Stomach (tissue), 9 donors: ENCODE results near the gene HYDIN. TPM values are rescaled to one million over a fixed set of nuclear protein-coding genes. Genes with fewer than 3 reads are reported as not detected.
"Not testable (repeated sequence)": the region's sequence is repeated elsewhere in the genome, so short reads cannot be mapped to it uniquely, and the experiment has no call there.

Experiments
- DNase-seq, 2 donors: peaks; one replicate each; pipeline versions ENCODE4 v3.0.0 to v3.0.0-alpha.2; 2013 to 2019
- H3K27ac ChIP-seq, 5 donors: fragments of 200-600 bp in 4 of 5; sonication (generic) in 4 of 5; one replicate each; pipeline ENCODE4 v1.5.1; 2013 to 2019; ENCODE audit warnings: mild to moderate bottlenecking in 1 of 5, moderate library complexity in 1 of 5
- H3K27me3 ChIP-seq, 3 donors: fragments of 200-600 bp; sonication (generic); one replicate each; pipeline ENCODE4 v1.5.1; 2017 to 2019; ENCODE audit warnings: mixed run types in 1 of 3
- H3K36me3 ChIP-seq, 4 donors: fragments of 200-600 bp; sonication (generic); 1 replicate in 3 of 4; 2 replicates in 1 of 4; pipeline ENCODE4 v1.5.1; 2016 to 2019
- H3K4me1 ChIP-seq, 4 donors: fragments of 200-600 bp; sonication (generic); one replicate each; pipeline ENCODE4 v1.5.1; 2016 to 2019
- H3K4me3 ChIP-seq, 4 donors: fragments of 200-600 bp; sonication (generic) in 3 of 4; one replicate each; pipeline ENCODE4 v1.5.1; 2016 to 2019; ENCODE audit warnings: mild to moderate bottlenecking in 1 of 4
- H3K9me3 ChIP-seq, 4 donors: fragments of 200-600 bp; sonication (generic); one replicate each; pipeline ENCODE4 v1.5.1; 2016 to 2019
- WGBS, 5 donors: extraction: QIAGEN DNeasy Blood & Tissue Kit in 3 of 5; methylation state at CpG; one replicate each; pipeline versions ENCODE4 v1.1.5 to v1.1.7; 2013 to 2018; 5-methylcytosine and 5-hydroxymethylcytosine counted together
- intact Hi-C: fragments of 100-400 bp; cut with DNase I; formaldehyde crosslinking; loops from one replicate; pipeline ENCODE4 v1.15.1; 2023; ENCODE audit warnings: low total_unique reads
- polyA plus RNA-seq, 3 donors: library from polyadenylated mRNA; stranded (reverse); fragments of 200-250 nt; gene quantifications; one replicate each; pipeline ENCODE4 v1.2.3, GENCODE V29; 2013
- total RNA-seq, 5 donors: library from RNA; depleted of rRNA; stranded (reverse); fragments of >200 nt; gene quantifications; one replicate each; pipeline versions ENCODE4 v1.1.0 to v1.2.3, GENCODE V29; 2014 to 2016
- donor health status: healthy with polysubstance abuse.
- donor health status: Bipolar disorder and iron deficiency.
- donor health status: healthy.

The HYDIN gene
- total and polyA plus RNA-seq, 8 donors = 0.05 to 11.2 (median 0.58) TPM; not detected in 1

DNA sequence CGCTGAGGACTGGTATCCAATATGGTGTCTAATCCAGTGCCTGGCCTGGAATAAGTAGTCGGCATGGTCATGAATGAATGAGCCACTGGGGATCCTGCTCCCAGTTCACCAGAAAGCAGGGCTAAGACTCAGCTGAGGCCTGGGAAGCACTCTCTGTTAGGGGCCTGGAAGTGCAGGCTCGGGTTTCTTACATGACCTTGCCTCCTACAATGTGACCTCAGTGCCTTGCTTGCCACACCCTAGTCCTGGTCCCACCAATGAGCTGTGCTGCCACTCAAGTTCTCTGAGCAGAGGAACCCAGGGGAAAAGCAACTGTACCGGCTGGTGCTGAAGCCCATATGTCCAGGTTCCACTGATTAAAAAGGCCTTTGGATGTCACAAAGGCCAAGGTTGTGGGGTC is 238.0 kb downstream of the HYDIN start:
- not testable (repeated sequence) for H3K27ac ChIP-seq
- 33 to 91% (median 66%) methylated on average over 2 to 4 of the region's 4 CpGs for WGBS, 5 donors

DNA sequence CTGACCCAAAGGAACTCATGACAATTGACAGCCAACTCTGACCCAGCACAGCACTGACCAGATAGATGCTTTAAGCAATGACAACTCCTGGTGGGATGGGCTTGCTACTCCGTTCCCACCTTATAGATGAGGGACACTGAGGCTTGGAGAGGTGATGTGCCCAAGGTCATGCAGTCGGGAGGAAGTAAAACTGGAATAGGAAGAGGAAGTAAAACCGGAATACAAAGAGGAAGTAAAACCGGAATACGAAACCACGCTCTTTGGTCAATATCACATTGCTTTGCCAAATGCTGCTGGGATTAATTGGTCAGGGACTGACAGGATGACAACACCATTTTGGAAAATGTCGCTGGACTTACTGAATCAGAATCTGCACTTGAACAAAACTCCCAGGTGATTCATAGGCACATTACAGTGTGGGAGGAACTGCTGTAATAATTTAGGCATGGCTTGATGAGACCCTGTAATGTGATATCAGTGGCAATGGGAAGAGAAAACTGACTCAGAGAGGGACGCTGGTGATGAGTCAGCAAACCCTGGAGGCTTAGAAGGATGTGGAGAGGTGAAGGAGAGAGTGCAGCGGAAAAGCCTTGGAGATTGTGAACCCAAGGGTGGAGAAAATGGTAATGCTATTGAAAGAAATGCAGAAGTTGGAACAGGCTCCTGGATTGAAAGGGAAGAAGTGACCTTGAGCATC is 243.4 kb downstream of the HYDIN start:
- H3K9me3 ChIP-seq, intact Hi-C loops, H3K27me3 ChIP-seq, H3K36me3 ChIP-seq, H3K27ac ChIP-seq, DNase-seq, H3K4me3 ChIP-seq, H3K4me1 ChIP-seq: not testable (repeated sequence)
- 65 to 80% (median 70%) methylated on average over 4 to 6 of the region's 9 CpGs; no CpG with 5 or more reads in 1 of the 5 donors for WGBS, 5 donors

More for the DNA sequence above, 238.0 kb downstream of the HYDIN start:
- H3K4me3 ChIP-seq, H3K9me3 ChIP-seq, H3K36me3 ChIP-seq, H3K4me1 ChIP-seq, DNase-seq, intact Hi-C loops, H3K27me3 ChIP-seq: not testable (repeated sequence)

DNA sequence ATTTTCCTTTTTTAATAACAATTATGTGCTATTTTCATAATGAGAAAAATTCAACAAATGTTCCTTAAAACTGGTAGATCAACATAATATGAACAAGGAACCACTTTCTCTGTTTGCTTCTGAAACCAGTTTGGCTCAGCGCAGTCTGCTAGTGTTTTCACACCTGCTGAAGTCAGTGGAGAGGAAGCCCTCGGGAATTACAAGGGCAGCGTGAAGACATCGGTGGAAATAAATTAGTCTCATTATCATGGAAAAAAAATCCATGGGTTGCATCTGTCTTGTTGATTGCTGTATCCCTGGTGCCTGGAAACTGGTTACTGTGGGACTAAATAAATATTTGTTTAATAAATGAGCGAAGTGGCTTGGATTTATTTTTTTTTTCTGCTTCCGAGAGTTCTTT is 245.8 kb downstream of the HYDIN start:
- intact Hi-C loops, H3K36me3 ChIP-seq, H3K4me3 ChIP-seq, DNase-seq, H3K9me3 ChIP-seq, H3K27ac ChIP-seq, H3K4me1 ChIP-seq, H3K27me3 ChIP-seq: not testable (repeated sequence)
- WGBS, 5 donors = 12 to 41% (median 28%) methylated on average over 2 to 6 of the region's 6 CpGs

DNA sequence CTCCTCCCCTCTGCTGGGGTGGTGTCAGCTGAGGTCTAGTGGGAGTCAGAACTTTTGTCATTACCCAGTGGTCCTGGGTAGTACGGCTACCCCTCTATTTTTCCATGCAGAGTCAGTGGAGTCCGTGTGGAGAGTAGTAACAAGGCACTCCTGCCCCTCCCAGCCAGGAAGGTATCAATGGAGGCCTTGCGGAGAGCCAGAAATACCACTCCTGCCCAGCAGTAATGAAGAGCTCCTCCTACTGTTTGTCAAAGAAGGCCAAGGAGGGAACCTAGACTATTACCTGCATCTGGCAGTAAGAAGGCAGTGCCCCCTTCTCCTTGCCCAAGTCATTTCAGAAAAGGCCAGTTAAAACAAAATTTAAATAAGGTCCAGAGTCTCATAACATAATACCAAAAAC is 262.2 kb downstream of the HYDIN start:
- intact Hi-C loops, DNase-seq, H3K4me1 ChIP-seq, H3K27me3 ChIP-seq, H3K36me3 ChIP-seq, H3K27ac ChIP-seq, H3K4me3 ChIP-seq, H3K9me3 ChIP-seq: not testable (repeated sequence)
- 39 to 100% (median 88%) methylated on average over 1 to 2 of the region's 3 CpGs for WGBS, 5 donors

DNA sequence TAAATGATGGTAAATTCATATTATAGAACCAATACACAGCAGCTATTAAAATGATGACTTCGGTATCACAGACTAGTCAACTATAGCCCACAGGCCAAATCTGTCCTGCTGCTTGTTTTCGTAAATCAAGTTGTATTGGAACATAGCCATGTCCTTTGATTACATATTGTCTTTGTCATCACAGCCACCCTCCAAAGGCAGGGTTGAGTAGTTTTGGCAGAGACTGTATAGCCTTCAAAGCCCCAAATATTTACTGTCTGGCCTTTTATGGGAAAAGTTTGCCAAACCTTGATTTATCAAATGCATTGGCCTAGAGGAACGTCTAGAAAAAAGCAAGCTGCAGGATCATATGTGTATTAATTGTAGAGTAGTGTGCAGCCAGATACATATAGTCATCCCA is 270.4 kb downstream of the HYDIN start:
- H3K27ac ChIP-seq, intact Hi-C loops, DNase-seq, H3K4me3 ChIP-seq, H3K9me3 ChIP-seq, H3K27me3 ChIP-seq, H3K36me3 ChIP-seq, H3K4me1 ChIP-seq: not testable (repeated sequence)
- 20 to 67% (median 35%) methylated on average over 1 to 2 of the region's 3 CpGs; no CpG with 5 or more reads in 1 of the 5 donors for WGBS, 5 donors

DNA sequence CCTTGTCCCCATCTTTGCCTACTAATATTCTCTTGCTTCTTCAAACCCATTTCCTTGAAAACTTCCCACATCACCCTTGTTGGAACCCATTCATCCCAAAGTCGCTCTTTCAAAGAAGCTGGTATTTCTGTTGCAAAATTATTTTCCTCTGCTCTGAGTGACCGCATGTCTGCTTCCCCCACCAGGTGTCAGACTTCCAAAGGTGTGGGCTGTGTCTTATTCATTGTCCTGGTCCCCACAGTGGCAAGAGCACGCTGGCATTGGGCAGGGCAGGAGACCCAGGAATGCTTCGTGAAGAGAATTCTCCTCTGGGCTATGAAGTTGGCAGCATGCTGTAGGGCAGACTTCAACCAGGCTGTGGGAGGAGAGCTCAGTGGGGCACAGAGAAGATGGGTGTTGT is 275.6 kb downstream of the HYDIN start:
- WGBS, 5 donors = 68 to 90% (median 75%) methylated on average over 2 to 4 of the region's 4 CpGs
- DNase-seq, H3K9me3 ChIP-seq, H3K4me1 ChIP-seq, H3K27ac ChIP-seq, H3K4me3 ChIP-seq, H3K27me3 ChIP-seq, H3K36me3 ChIP-seq, intact Hi-C loops: not testable (repeated sequence)

DNA sequence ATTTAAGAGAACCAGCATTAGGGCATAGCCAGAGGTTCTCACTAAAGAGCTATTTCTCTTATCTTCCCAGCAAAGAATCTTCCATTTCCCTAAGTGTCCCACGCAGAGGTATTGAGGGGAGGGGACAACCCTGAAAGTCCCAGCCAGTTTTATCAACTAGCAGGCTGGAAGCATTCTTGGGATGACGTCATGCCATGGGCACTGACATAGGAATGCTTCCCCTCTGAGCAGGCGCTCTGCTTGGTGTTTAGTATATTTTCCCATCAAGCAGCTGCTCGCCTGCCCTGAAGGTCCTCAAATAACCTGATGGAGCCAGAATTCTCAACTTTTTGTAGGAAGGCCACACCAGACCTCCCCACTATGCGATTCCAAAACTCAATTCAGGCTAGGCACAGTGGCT is 276.7 kb downstream of the HYDIN start:
- H3K36me3 ChIP-seq, H3K9me3 ChIP-seq, H3K27me3 ChIP-seq, H3K27ac ChIP-seq, intact Hi-C loops, DNase-seq, H3K4me3 ChIP-seq, H3K4me1 ChIP-seq: not testable (repeated sequence)
- no CpG with 5 or more reads among the region's 5 CpGs for WGBS, 5 donors

DNA sequence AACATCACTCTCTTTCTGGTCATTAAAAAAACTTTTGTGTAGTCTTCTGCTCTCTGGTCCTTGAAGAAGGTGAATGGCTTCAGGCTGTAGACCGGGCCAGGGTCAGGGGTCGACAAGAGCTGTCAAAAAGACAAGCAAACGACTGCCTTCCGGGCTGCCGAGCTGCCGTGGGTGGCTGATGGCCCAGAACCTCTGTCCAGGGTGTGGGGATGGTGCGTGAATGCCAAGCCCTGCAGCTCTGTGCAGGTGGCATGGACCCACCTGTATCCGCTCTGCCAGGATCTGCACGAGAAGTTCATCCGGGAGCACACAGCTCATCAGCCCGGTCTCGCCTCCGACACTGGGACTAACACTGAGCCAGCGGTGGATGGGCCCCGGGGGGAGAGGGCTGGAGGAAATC is 287.0 kb downstream of the HYDIN start:
- DNase-seq, H3K27me3 ChIP-seq, H3K9me3 ChIP-seq, intact Hi-C loops, H3K27ac ChIP-seq, H3K4me3 ChIP-seq, H3K4me1 ChIP-seq, H3K36me3 ChIP-seq: not testable (repeated sequence)
- WGBS, 5 donors = 58 to 68% (median 64%) methylated on average over 15 of the region's 15 CpGs

DNA sequence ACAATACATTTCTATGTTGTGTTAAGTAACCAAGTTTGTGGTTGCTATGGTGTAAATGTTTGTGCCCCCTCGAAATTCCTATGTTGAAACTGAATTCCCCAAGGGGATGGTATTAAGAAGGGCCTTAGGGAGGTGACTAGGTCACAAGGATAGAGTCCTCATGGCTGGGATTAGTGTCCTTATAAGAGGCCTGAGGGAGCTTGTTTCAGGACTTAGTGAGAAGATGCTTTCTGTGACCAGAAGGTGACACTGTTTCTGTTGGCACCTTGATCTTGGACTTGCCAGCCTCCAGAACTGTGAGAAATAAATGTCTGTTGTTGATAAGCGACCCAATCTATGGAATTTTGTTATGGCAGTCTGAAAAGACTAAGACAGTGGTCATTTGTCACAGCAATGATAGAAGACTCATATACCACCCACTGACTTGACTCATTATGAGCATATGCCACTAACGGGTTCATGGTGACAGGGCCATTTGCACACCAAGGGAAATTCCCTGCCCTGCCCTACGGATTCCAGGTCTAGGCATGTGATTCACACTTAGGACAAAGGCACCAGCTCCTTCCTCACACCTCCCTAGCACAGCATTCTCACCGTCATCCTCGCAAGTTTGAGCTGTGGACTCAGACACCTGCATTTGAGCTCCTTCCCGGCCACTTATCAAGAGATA is 290.7 kb downstream of the HYDIN start:
- intact Hi-C loops, H3K36me3 ChIP-seq, H3K27me3 ChIP-seq, H3K27ac ChIP-seq, DNase-seq, H3K4me1 ChIP-seq, H3K9me3 ChIP-seq, H3K4me3 ChIP-seq: not testable (repeated sequence)
- WGBS, 5 donors = 43 to 65% (median 52%) methylated on average over 3 to 4 of the region's 7 CpGs

DNA sequence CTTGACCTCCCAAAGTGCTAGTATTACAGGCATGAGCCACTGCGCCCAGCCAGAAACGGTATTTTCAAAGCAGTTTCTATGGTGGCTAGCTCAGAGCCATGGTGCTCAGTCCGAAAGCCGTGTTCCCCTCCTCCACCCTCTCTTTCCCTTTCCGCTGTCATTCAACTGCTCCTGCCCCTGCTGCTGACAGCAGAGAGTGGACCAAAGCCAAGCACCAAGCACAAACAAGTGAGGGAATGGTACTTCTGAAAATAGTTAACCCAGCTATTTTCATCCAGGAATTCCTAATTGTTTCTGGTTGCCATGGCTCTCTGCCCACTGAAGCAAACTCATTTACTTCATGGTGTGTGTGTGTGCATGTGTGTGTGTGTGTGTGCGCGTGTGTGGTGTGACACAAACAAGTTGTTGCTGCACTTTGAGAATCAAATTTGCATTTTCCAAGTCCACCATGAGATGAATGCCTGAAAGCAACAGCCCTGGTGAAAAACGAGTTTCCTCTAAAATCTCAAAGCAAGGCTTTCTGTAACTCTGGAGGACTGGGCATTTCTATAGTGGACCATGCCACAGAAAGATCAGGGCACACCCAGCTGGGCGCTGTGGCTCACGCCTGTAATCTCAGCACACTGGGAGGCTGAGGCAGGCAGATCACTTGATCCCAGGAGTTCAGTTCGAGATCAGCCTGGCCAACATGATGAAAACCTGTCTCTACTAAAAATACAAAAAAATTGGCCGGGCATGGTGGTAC is 293.6 kb downstream of the HYDIN start:
- intact Hi-C loops, H3K27me3 ChIP-seq, H3K27ac ChIP-seq, H3K4me1 ChIP-seq, H3K4me3 ChIP-seq, H3K36me3 ChIP-seq, H3K9me3 ChIP-seq: not testable (repeated sequence)
- DNase-seq = peak in 1 of 2 donors; percentile 50
- WGBS, 5 donors = 54 to 72% (median 65%) methylated on average over 3 to 7 of the region's 12 CpGs

DNA sequence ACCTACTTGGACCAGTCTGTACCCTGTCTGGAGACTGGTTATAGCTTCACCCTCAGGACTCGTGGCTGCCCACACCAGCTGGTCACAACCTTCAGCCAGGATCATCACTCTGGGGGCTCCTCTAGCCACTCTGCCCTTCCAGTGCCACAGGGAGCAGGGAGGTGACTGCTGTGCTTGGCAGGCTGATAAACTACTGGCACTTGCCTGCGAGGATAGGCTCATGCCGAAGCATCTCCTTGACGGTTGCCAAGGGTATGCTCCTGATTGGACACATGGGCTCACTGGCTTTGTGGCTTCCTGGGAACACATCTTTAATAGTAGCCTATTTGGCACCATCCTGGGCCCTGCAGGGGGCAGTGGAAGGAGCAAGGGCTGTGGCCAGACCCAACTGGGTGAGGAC is 295.2 kb downstream of the HYDIN start:
- H3K27ac ChIP-seq, H3K36me3 ChIP-seq, H3K4me1 ChIP-seq, intact Hi-C loops, H3K4me3 ChIP-seq, H3K27me3 ChIP-seq, DNase-seq, H3K9me3 ChIP-seq: not testable (repeated sequence)
- 44% methylated on average over 1 of the region's 4 CpGs; no CpG with 5 or more reads in 4 of the 5 donors for WGBS, 5 donors

DNA sequence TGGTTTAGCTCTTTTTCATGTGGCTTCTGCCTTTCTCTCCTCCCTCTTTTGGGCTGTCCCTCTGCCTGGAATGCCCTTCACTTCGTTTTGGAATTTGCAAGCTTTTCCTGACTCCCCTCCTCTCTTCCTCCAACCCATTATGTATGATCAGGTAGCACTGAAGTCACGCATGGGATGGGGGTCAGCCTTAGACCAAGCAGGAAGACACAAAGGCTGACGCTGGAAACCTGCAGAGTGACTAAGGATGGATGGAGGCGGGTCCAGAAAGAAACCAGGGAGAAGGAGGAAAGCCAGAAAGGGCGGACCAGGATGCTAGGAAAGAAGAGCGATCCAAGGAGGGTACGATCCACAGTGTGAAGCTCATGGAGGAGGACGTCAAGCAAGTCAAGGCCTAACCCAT is 296.8 kb downstream of the HYDIN start:
- 64 to 75% (median 69%) methylated on average over 8 of the region's 8 CpGs for WGBS, 5 donors
- intact Hi-C loops = not testable (repeated sequence)

More for the DNA sequence above, 296.8 kb downstream of the HYDIN start:
- not testable (repeated sequence) for H3K4me1 ChIP-seq, H3K9me3 ChIP-seq, H3K36me3 ChIP-seq, H3K27me3 ChIP-seq, DNase-seq, H3K27ac ChIP-seq, H3K4me3 ChIP-seq
